SK-N-SH (cell line): ENCODE results near the gene PROM1. TPM values are rescaled to one million over a fixed set of nuclear protein-coding genes. Genes with fewer than 3 reads are reported as not detected.

ENCODE experiments used
- CTCF ChIA-PET: fragments of 300-600, 350-600 bp; formaldehyde crosslinking; extraction: SDS; loops from one replicate; lab custom pipeline; 2021; lab: Yijun Ruan, JAX
- POLR2A ChIA-PET: fragments of 350-600 bp; sonication (Branson Sonifier 250); formaldehyde crosslinking; extraction: SDS; loops from one replicate; lab custom pipeline; 2020; ENCODE audit warnings: antibody characterized with exemption, inconsistent platforms; lab: Yijun Ruan, JAX
- DNase-seq: peaks from one replicate; pipeline ENCODE4 v3.0.0; 2012
- H2AFZ ChIP-seq: fragments of 200-600 bp; sonication (generic); 2 replicates; pipeline ENCODE4 v1.8.1; 2016; ENCODE audit warnings: antibody characterized with exemption, mild to moderate bottlenecking, low read depth
- H3F3A ChIP-seq: fragments of 200-600 bp; sonication (generic); replicated peaks from 2 replicates; pipeline ENCODE3; 2016; ENCODE audit warnings: antibody characterized with exemption, mild to moderate bottlenecking; ENCODE audit not compliant: insufficient read depth
- H3K27ac ChIP-seq, 2 experiments: fragments of 200-500 bp in 1 of 2; fragments of 200-600 bp in 1 of 2; sonication (Bioruptor generic) in 1 of 2; sonication (generic), shearing (Covaris generic) in 1 of 2; 2 replicates each; pipeline versions ENCODE4 v1.5.1 to v1.6.1; 2014 to 2016; ENCODE audit warnings: low read depth in 2 of 2, inconsistent platforms in 1 of 2, low read length in 1 of 2, mild to moderate bottlenecking in 1 of 2, mixed read lengths in 1 of 2
- H3K27me3 ChIP-seq: fragments of 200-600 bp; sonication (generic), shearing (Covaris generic); 2 replicates; pipeline ENCODE4 v1.6.1; 2016; ENCODE audit warnings: mixed run types; ENCODE audit not compliant: insufficient read depth
- H3K36me3 ChIP-seq, 2 experiments: fragments of 200-500 bp in 1 of 2; fragments of 200-600 bp in 1 of 2; sonication (Bioruptor generic) in 1 of 2; sonication (generic) in 1 of 2; replicated peaks in 1 of 2; 2 replicates each; pipeline versions ENCODE3 to v1.5.1; 2014 to 2016; ENCODE audit warnings: low read length in 1 of 2, mild to moderate bottlenecking in 1 of 2; ENCODE audit not compliant: insufficient read depth in 2 of 2, control insufficient read depth in 1 of 2
- H3K4me1 ChIP-seq, 2 experiments: fragments of 200-500 bp in 1 of 2; fragments of 200-600 bp in 1 of 2; sonication (Bioruptor generic) in 1 of 2; sonication (generic), shearing (Covaris generic) in 1 of 2; 2 replicates each; pipeline versions ENCODE4 v1.5.1 to v1.6.1; 2014 to 2016; ENCODE audit warnings: low read depth in 1 of 2, low read length in 1 of 2, mixed run types in 1 of 2; ENCODE audit not compliant: insufficient read depth in 2 of 2, control insufficient read depth in 1 of 2
- H3K4me2 ChIP-seq: fragments of 200-600 bp; sonication (generic), shearing (Covaris generic); 2 replicates; pipeline ENCODE4 v1.6.1; 2017; ENCODE audit warnings: mixed run types
- H3K4me3 ChIP-seq, 2 experiments: fragments of 200-500 bp in 1 of 2; fragments of 200-600 bp in 1 of 2; sonication (Bioruptor generic) in 1 of 2; sonication (generic), shearing (Covaris generic) in 1 of 2; 2 replicates each; pipeline versions ENCODE4 v1.5.1 to v1.8.1; 2014 to 2016; ENCODE audit warnings: low read depth in 2 of 2, inconsistent platforms in 1 of 2, low read length in 1 of 2, mild to moderate bottlenecking in 1 of 2, mixed read lengths in 1 of 2, moderate library complexity in 1 of 2
- H3K79me2 ChIP-seq: fragments of 200-600 bp; sonication (generic); 2 replicates; pipeline ENCODE4 v1.8.1; 2017; ENCODE audit warnings: mild to moderate bottlenecking; ENCODE audit not compliant: insufficient read depth
- H3K9ac ChIP-seq: fragments of 200-600 bp; sonication (generic); 2 replicates; pipeline ENCODE4 v1.6.1; 2017; ENCODE audit warnings: mixed run types
- H3K9me2 ChIP-seq: fragments of 200-600 bp; sonication (generic); 2 replicates; pipeline ENCODE4 v1.6.1; 2017; ENCODE audit warnings: mixed run types
- H3K9me3 ChIP-seq: fragments of 200-600 bp; sonication (generic); 2 replicates; pipeline ENCODE4 v1.6.1; 2017; ENCODE audit warnings: mixed run types, mild to moderate bottlenecking, moderate library complexity
- H4K20me1 ChIP-seq: fragments of 200-600 bp; sonication (generic); 2 replicates; pipeline ENCODE4 v1.6.1; 2017; ENCODE audit warnings: mild to moderate bottlenecking, mixed run types; ENCODE audit not compliant: insufficient read depth
- CHD2 ChIP-seq: fragments of 150-350 bp; IDR thresholded peaks from 2 replicates; pipeline ENCODE4 v1.6.1; 2018; ENCODE audit warnings: low read length; ENCODE audit not compliant: partially characterized antibody
- ELF1 ChIP-seq: IDR thresholded peaks from 2 replicates; pipeline ENCODE4 v1.4.0; 2012
- EZH2phosphoT487 ChIP-seq: fragments of 200-600 bp; sonication (generic); IDR thresholded peaks from 2 replicates; pipeline ENCODE4 v1.6.1; 2017; ENCODE audit warnings: low read depth, mixed run types, mild to moderate bottlenecking, antibody characterized with exemption, moderate library complexity, borderline replicate concordance
- FOSL2 ChIP-seq: IDR thresholded peaks from 2 replicates; pipeline ENCODE4 v1.4.0; 2012; ENCODE audit warnings: low read depth, mild to moderate bottlenecking, moderate library complexity, borderline replicate concordance
- FOXJ3 ChIP-seq: sonication (generic); formaldehyde crosslinking; IDR thresholded peaks from 2 replicates; pipeline ENCODE4 v1.5.1; 2020; ENCODE audit warnings: mild to moderate bottlenecking, missing genetic modification reagents
- GABPA ChIP-seq: IDR thresholded peaks from 2 replicates; pipeline ENCODE4 v1.4.0; 2012; ENCODE audit warnings: low read depth, mild to moderate bottlenecking
- GATA2 ChIP-seq: sonication (generic); formaldehyde crosslinking; IDR thresholded peaks from 2 replicates; pipeline ENCODE4 v1.5.0; 2020; ENCODE audit warnings: mild to moderate bottlenecking, missing genetic modification reagents
- MEF2A ChIP-seq: IDR thresholded peaks from 2 replicates; pipeline ENCODE4 v1.4.0; 2012; ENCODE audit warnings: low read depth, borderline replicate concordance
- MXI1 ChIP-seq: IDR thresholded peaks from 2 replicates; pipeline ENCODE4 v1.6.1; 2012; ENCODE audit warnings: mild to moderate bottlenecking, low read depth, low read length, improper control_type of control experiment
- NRF1 ChIP-seq: IDR thresholded peaks from 2 replicates; pipeline ENCODE4 v1.6.1; 2012; ENCODE audit warnings: low read depth, mild to moderate bottlenecking, low read length
- POLR2AphosphoS5 ChIP-seq: IDR thresholded peaks from 2 replicates; pipeline ENCODE4 v1.6.1; 2012; ENCODE audit warnings: low read depth, low read length
- RCOR1 ChIP-seq: fragments of 150-350 bp; IDR thresholded peaks from 2 replicates; pipeline ENCODE4 v1.6.1; 2017; ENCODE audit warnings: antibody characterized with exemption, low read length
- RFX5 ChIP-seq: IDR thresholded peaks from 2 replicates; pipeline ENCODE4 v1.6.1; 2012; ENCODE audit warnings: mild to moderate bottlenecking, improper control_type of control experiment, low read length
- SMC3 ChIP-seq: IDR thresholded peaks from 2 replicates; pipeline ENCODE4 v1.6.1; 2012; ENCODE audit warnings: low read depth, low read length, improper control_type of control experiment
- TAF1 ChIP-seq: IDR thresholded peaks from 2 replicates; pipeline ENCODE4 v1.6.1; 2012; ENCODE audit warnings: low read depth, mild to moderate bottlenecking, low read length, moderate library complexity, borderline replicate concordance
- TCF12 ChIP-seq: IDR thresholded peaks from 2 replicates; pipeline ENCODE4 v1.4.0; 2012
- YY1 ChIP-seq: IDR thresholded peaks from 2 replicates; pipeline ENCODE4 v1.4.0; 2012; ENCODE audit warnings: low read depth, mild to moderate bottlenecking
- WGBS: methylation state at CpG from one replicate; pipeline ENCODE4 v1.1.6; 2017; ENCODE audit warnings: low lambda C conversion rate; 5-methylcytosine and 5-hydroxymethylcytosine counted together
- polyA plus RNA-seq, 3 experiments: library from polyadenylated mRNA; depleted of rRNA; stranded (reverse); fragments of >200 nt; gene quantifications; 2 replicates each; pipeline ENCODE4 v1.2.3, GENCODE V29; 2012
- TF ChIP-seq, protein P1 (sequence below): fragments of 150-350 bp; IDR thresholded peaks from 2 replicates; pipeline ENCODE4 v1.6.1; 2017; ENCODE audit warnings: antibody characterized with exemption, low read length, low read depth, borderline replicate concordance
- TF ChIP-seq, protein P2 (sequence below): fragments of 150-350 bp; IDR thresholded peaks from 2 replicates; pipeline ENCODE4 v1.6.1; 2016; ENCODE audit warnings: mild to moderate bottlenecking, low read depth, low read length
- TF ChIP-seq, protein P3 (sequence below): IDR thresholded peaks from 2 replicates; pipeline ENCODE4 v1.4.0; 2012; ENCODE audit warnings: low read depth, borderline replicate concordance
- TF ChIP-seq, protein P4 (sequence below): fragments of 200-600 bp; sonication (generic); IDR thresholded peaks from 2 replicates; pipeline ENCODE4 v1.6.1; 2017; ENCODE audit warnings: antibody characterized with exemption, mild to moderate bottlenecking, moderate library complexity
- TF ChIP-seq, protein P5 (sequence below): IDR thresholded peaks from 2 replicates; pipeline ENCODE4; 2012

Gene PROM1
- polyA plus RNA-seq, 1 of the 3 experiments (the other 2 are of a cell fraction) = not detected

DNA sequence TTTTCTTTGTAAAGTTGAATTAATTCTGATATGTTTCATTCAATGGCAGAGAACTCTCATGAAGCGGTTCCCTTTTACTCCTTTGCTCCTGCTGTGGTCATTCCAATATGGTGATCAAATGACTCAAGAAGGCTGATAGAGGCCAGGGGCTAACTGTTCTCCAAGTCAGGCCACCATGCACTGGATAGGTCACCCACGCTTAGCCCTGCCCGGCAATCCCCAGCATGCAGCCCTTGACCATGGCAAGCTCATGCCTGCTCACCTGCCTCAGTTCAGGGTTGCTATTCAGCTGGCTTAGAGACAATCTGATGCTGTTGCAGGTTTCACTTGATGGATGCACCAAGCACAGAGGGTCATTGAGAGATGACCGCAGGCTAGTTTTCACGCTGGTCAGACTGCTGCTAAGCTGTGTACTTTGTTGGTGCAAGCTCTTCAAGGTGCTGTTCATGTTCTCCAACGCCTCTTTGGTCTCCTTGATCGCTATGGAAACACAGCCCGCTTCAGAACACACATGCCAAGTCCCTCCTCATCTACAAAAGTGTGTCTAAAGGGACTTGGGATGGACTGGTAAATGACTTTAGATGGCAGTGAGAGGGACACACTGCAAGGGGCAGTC, 65.7 kb downstream of the PROM1 start:
- Histone ChIP-seq H4K20me1 (no peaks in the 10 kb centered on the region), H3F3A (no peaks in the 10 kb centered on the region), H3K4me1 (no peaks in the 10 kb centered on the region), H3K27me3 (no peaks in the 10 kb centered on the region; the same call in 1 of the 2 replicates), H3K9ac (no peak overlapping the region), H3K27ac (no peak overlapping the region), H3K4me3 (no peak overlapping the region), H3K79me2 (no peaks in the 10 kb centered on the region), H3K4me2 (no peak overlapping the region), H3K9me3 (no peaks in the 10 kb centered on the region), H2AFZ (no peak overlapping the region), H3K36me3 (no peaks in the 10 kb centered on the region), H3K9me2 (no peaks in the 10 kb centered on the region)
- CTCF ChIA-PET = interaction anchor here (0.6 to 3.1 kb wide), 7 partner anchors 12 to 247 kb away, joined by 3 to 20 read pairs (median 7); no protein-coding TSS in a partner anchor
- no peak for TF ChIP-seq FOSL2
- no peak for TF ChIP-seq YY1
- TF ChIP-seq, protein P1, sequence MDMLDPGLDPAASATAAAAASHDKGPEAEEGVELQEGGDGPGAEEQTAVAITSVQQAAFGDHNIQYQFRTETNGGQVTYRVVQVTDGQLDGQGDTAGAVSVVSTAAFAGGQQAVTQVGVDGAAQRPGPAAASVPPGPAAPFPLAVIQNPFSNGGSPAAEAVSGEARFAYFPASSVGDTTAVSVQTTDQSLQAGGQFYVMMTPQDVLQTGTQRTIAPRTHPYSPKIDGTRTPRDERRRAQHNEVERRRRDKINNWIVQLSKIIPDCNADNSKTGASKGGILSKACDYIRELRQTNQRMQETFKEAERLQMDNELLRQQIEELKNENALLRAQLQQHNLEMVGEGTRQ = no peak
- TF ChIP-seq GABPA = no peak
- no peak for TF ChIP-seq CHD2
- TF ChIP-seq, protein P2, sequence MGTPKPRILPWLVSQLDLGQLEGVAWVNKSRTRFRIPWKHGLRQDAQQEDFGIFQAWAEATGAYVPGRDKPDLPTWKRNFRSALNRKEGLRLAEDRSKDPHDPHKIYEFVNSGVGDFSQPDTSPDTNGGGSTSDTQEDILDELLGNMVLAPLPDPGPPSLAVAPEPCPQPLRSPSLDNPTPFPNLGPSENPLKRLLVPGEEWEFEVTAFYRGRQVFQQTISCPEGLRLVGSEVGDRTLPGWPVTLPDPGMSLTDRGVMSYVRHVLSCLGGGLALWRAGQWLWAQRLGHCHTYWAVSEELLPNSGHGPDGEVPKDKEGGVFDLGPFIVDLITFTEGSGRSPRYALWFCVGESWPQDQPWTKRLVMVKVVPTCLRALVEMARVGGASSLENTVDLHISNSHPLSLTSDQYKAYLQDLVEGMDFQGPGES = no peak
- TF ChIP-seq NRF1 = no peak
- TF ChIP-seq ELF1 = no peak
- DNase-seq = no peak
- POLR2A ChIA-PET = no interaction called here
- WGBS = 70% methylated on average over 8 of the region's 8 CpGs

DNA sequence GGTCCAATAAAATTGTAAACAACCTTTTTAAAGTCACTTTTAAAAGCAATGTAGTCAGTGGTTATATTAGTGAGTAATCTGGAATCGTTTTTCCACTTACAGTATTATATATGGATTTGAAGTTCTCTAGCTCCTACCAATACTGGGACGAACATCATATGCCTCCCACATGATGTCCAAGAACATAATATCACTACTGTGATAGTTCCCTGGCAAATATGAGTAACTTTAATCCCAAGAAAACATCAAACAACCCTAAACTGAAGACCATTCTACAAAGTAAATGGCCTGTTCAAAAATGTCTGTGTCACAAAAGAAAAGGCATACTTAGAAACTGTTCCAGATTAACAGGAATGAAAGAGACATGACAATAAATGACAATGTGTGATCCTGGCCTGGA, 67.3 kb downstream of the PROM1 start:
- 39% methylated on average over 2 of the region's 2 CpGs for WGBS
- no peak overlapping the region for H3K9ac ChIP-seq
- POLR2A ChIA-PET = no interaction called here

More for the DNA sequence above, 67.3 kb downstream of the PROM1 start:
- H3K9me2 ChIP-seq = no peaks in the 10 kb centered on the region
- H3K4me3 ChIP-seq = no peak overlapping the region
- H3K27ac ChIP-seq = no peak overlapping the region
- H3K36me3 ChIP-seq = no peaks in the 10 kb centered on the region
- no peaks in the 10 kb centered on the region for H3K9me3 ChIP-seq
- TF ChIP-seq YY1 (no peak), POLR2AphosphoS5 (no peak), EZH2phosphoT487 (no peak), SMC3 (no peak), RFX5 (no peak), GABPA (no peak), MEF2A (no peak), RCOR1 (no peak), TCF12 (no peak), ELF1 (no peak), MXI1 (no peak), TAF1 (no peak), GATA2 (no peak), CHD2 (no peak), FOXJ3 (CRISPR knock-in tag) (no peak)
- TF ChIP-seq, protein P3, sequence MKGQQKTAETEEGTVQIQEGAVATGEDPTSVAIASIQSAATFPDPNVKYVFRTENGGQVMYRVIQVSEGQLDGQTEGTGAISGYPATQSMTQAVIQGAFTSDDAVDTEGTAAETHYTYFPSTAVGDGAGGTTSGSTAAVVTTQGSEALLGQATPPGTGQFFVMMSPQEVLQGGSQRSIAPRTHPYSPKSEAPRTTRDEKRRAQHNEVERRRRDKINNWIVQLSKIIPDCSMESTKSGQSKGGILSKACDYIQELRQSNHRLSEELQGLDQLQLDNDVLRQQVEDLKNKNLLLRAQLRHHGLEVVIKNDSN = no peak
- TF ChIP-seq, protein P4, sequence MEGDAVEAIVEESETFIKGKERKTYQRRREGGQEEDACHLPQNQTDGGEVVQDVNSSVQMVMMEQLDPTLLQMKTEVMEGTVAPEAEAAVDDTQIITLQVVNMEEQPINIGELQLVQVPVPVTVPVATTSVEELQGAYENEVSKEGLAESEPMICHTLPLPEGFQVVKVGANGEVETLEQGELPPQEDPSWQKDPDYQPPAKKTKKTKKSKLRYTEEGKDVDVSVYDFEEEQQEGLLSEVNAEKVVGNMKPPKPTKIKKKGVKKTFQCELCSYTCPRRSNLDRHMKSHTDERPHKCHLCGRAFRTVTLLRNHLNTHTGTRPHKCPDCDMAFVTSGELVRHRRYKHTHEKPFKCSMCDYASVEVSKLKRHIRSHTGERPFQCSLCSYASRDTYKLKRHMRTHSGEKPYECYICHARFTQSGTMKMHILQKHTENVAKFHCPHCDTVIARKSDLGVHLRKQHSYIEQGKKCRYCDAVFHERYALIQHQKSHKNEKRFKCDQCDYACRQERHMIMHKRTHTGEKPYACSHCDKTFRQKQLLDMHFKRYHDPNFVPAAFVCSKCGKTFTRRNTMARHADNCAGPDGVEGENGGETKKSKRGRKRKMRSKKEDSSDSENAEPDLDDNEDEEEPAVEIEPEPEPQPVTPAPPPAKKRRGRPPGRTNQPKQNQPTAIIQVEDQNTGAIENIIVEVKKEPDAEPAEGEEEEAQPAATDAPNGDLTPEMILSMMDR = no peak
- TF ChIP-seq, protein P5, sequence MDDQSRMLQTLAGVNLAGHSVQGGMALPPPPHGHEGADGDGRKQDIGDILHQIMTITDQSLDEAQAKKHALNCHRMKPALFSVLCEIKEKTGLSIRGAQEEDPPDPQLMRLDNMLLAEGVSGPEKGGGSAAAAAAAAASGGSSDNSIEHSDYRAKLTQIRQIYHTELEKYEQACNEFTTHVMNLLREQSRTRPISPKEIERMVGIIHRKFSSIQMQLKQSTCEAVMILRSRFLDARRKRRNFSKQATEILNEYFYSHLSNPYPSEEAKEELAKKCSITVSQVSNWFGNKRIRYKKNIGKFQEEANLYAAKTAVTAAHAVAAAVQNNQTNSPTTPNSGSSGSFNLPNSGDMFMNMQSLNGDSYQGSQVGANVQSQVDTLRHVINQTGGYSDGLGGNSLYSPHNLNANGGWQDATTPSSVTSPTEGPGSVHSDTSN = no peak
- TF ChIP-seq, all 33 proteins: peak for 0
- Histone ChIP-seq H3F3A (no peaks in the 10 kb centered on the region), H3K4me1 (no peaks in the 10 kb centered on the region), H3K79me2 (no peaks in the 10 kb centered on the region), H3K27me3 (no peaks in the 10 kb centered on the region; the same call in 1 of the 2 replicates), H3K4me2 (no peak overlapping the region), H4K20me1 (no peaks in the 10 kb centered on the region), H2AFZ (no peak overlapping the region)
- CTCF ChIA-PET = interaction anchor here (0.6 to 2.2 kb wide), 6 partner anchors 9 to 211 kb away, joined by 3 to 11 read pairs (median 4); no protein-coding TSS in a partner anchor
- DNase-seq = no peak
